ENCODE results near the gene FAM20C.

The FAM20C gene

GRCh38 chr7:292826-293225, 100.5 kb downstream of the FAM20C start:
- no peak overlapping the region for H3K4me3 ChIP-seq (ENCODE audit: low read depth, low read length)
- no peak overlapping the region for H3K27ac ChIP-seq (ENCODE audit: extremely low read depth, low read depth, low read length)
- H3K4me1 ChIP-seq (ENCODE audit: control insufficient read depth, insufficient read depth, low read length): no peaks in the 10 kb centered on the region
- ChIA-PET CTCF (no interaction called here), POLR2A (no interaction called here)
- TF ChIP-seq ZNF549 (tag by site-specific recombination; IDR thresholded peaks at IDR 0.05) (no peak), ZNF311 (tag by site-specific recombination; IDR thresholded peaks at IDR 0.05; ENCODE audit: borderline replicate concordance) (no peak), ZNF18 (tag by site-specific recombination; IDR thresholded peaks at IDR 0.05) (no peak), ZNF621 (tag by site-specific recombination; IDR thresholded peaks at IDR 0.05) (no peak), ZNF664 (tag by site-specific recombination; IDR thresholded peaks at IDR 0.05) (no peak), HOXD13 (CRISPR knock-in tag; IDR thresholded peaks at IDR 0.05; ENCODE audit: borderline replicate concordance) (no peak), ZNF354C (tag by site-specific recombination; IDR thresholded peaks at IDR 0.05; ENCODE audit: borderline replicate concordance, low read depth) (no peak), ZNF560 (tag by site-specific recombination; IDR thresholded peaks at IDR 0.05; ENCODE audit: borderline replicate concordance) (no peak), ZNF391 (tag by site-specific recombination; IDR thresholded peaks at IDR 0.05; ENCODE audit: borderline replicate concordance, low read depth) (no peak), ZNF416 (tag by site-specific recombination; IDR thresholded peaks at IDR 0.05) (no peak), ZNF24 (tag by site-specific recombination; IDR thresholded peaks at IDR 0.05) (no peak), ZXDB (tag by site-specific recombination; IDR thresholded peaks at IDR 0.05) (no peak), ZNF423 (tag by site-specific recombination; IDR thresholded peaks at IDR 0.05) (no peak), SP3 (tag by site-specific recombination; IDR thresholded peaks at IDR 0.05) (no peak)
- H3K36me3 ChIP-seq (ENCODE audit: control insufficient read depth in 2 of 2, insufficient read depth in 1 of 2, low read length in 2 of 2): no peaks in the 10 kb centered on the region
- H3K9me3 ChIP-seq (ENCODE audit: control insufficient read depth, insufficient read depth, low read depth, low read length): no peaks in the 10 kb centered on the region

- Histone ChIP-seq H3K36me3 (ENCODE audit: control insufficient read depth in 2 of 2, insufficient read depth in 1 of 2, low read length in 2 of 2) (no peaks in the 10 kb centered on the region), H3K27ac (ENCODE audit: extremely low read depth, low read depth, low read length) (no peak overlapping the region), H3K4me3 (ENCODE audit: low read depth, low read length) (no peak overlapping the region), H3K4me1 (ENCODE audit: control insufficient read depth, insufficient read depth, low read length) (no peaks in the 10 kb centered on the region), H3K9me3 (ENCODE audit: control insufficient read depth, insufficient read depth, low read depth, low read length) (no peaks in the 10 kb centered on the region)
- TF ChIP-seq ELK4 (IDR thresholded peaks at IDR 0.05; ENCODE audit: borderline replicate concordance, low read depth, low read length) (no peak), ZNF433 (tag by site-specific recombination; IDR thresholded peaks at IDR 0.05; ENCODE audit: low read depth) (no peak), ZNF521 (tag by site-specific recombination; IDR thresholded peaks at IDR 0.05) (no peak), ZNF335 (tag by site-specific recombination; conservative IDR thresholded peaks at IDR 0.05) (no peak), KLF16 (tag by site-specific recombination; IDR thresholded peaks at IDR 0.05) (no peak), ZBTB6 (tag by site-specific recombination; IDR thresholded peaks at IDR 0.05) (no peak), ZBTB17 (tag by site-specific recombination; IDR thresholded peaks at IDR 0.05) (no peak), SP7 (tag by site-specific recombination; IDR thresholded peaks at IDR 0.05) (no peak), MZF1 (tag by site-specific recombination; IDR thresholded peaks at IDR 0.05; ENCODE audit: borderline replicate concordance) (no peak)
- POLR2A ChIA-PET: no interaction called here
- CTCF ChIA-PET: no interaction called here
Measured at GRCh38 chr7:293681-294439, 101.5 kb downstream of the FAM20C start.
